HUES48 (cell line): ENCODE results near the gene PGM2.

ENCODE experiments used
- H3K27ac ChIP-seq: one replicate; pipeline ENCODE4 v1.7.0; 2013; ENCODE audit warnings: low read depth, low read length, inconsistent platforms
- H3K27me3 ChIP-seq: 2 replicates; pipeline ENCODE4 v1.6.1; 2013; ENCODE audit warnings: mild to moderate bottlenecking, low read length; ENCODE audit not compliant: control insufficient read depth, insufficient read depth
- H3K36me3 ChIP-seq: 2 replicates; pipeline ENCODE4 v1.6.1; 2013; ENCODE audit warnings: low read length; ENCODE audit not compliant: control insufficient read depth, insufficient read depth
- H3K4me1 ChIP-seq: 2 replicates; pipeline ENCODE4 v1.6.1; 2013; ENCODE audit warnings: mild to moderate bottlenecking, low read length; ENCODE audit not compliant: control insufficient read depth, insufficient read depth
- H3K4me3 ChIP-seq: 2 replicates; pipeline ENCODE4 v1.5.1; 2013; ENCODE audit warnings: mild to moderate bottlenecking, low read depth, low read length
- H3K9ac ChIP-seq: 2 replicates; pipeline ENCODE4 v1.6.1; 2013; ENCODE audit warnings: mild to moderate bottlenecking, low read depth, low read length, moderate library complexity
- H3K9me3 ChIP-seq: 2 replicates; pipeline ENCODE4 v1.6.1; 2013; ENCODE audit warnings: low read length; ENCODE audit not compliant: control insufficient read depth, insufficient read depth

PGM2 gene

DNA sequence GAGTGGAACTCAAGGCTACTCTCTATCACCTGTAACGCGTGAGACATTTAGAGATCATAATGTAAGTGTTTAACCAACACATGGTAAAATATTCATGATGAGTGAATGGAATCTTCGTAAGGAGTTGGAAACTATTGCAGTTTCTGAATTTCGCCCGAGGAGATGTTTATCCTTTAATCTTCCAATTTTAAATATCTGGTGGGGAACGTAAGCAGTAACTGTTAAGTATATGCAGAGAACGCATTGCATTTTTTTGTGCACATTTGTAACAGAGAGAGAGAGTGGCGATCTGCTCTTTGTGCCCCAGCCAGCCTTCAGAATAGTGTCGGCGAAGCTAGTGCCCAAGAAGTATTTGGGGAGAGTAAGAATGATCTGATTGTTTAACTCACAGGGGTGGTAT lies 9.8 kb downstream of the PGM2 start:
- Histone ChIP-seq H3K36me3 (peaks cover 79% of the 10 kb centered on the region), H3K9ac (no peak overlapping the region), H3K4me1 (no peaks in the 10 kb centered on the region), H3K27ac (no peak overlapping the region), H3K9me3 (no peaks in the 10 kb centered on the region), H3K27me3 (no peaks in the 10 kb centered on the region), H3K4me3 (no peak overlapping the region)

DNA sequence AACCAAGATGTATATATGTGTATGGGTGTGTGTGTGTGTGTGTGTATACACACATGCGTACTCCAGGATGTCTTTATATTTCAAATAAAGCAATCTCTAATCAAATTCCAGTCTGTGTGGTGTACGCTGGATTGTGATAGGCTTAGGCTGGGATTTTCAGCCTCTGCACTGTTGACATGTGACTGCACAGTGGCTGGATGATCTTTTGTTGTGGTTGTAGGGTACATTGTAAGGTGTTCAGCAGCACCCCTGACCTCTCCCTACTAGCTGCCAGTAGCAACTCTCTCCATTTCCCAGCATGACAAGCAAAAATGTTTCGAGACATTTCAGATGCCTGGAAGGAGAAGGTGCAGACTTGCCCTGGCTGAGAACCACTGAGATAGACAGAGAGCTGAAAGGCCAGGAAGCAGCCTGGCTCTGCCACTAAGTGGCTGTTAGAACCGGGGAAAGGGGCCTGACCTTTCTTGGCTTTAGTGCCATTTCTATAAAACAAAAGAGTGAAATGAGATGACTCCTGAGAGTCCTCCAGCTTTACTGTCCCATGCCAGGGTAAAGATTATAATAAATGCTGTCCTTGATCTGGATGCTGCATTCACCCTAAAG lies 10.5 kb downstream of the PGM2 start:
- H3K36me3 ChIP-seq = peaks cover 79% of the 10 kb centered on the region
- H3K9ac ChIP-seq = no peak overlapping the region

DNA sequence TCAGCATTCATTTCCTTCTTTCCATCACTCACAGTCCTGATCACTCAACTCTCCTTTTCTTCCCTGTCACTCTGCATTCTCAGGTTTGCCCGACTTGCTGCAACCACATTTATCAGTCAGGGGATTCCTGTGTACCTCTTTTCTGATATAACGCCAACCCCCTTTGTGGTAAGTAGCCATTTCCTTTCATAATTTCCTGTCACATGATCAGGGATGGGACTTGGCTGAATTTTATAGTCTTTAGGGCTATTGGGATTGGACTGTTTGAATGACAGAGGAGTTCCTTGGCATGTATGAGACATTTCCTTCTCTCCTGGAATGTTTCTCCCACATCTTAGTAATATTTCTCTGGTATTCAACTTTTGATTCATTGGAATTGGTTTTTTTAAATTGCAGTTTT lies 11.0 kb downstream of the PGM2 start:
- Histone ChIP-seq H3K9ac (no peak overlapping the region), H3K9me3 (no peaks in the 10 kb centered on the region), H3K4me1 (no peaks in the 10 kb centered on the region), H3K4me3 (no peak overlapping the region), H3K36me3 (peaks cover 78% of the 10 kb centered on the region), H3K27me3 (no peaks in the 10 kb centered on the region), H3K27ac (no peak overlapping the region)

More for the DNA sequence above, 10.5 kb downstream of the PGM2 start:
- no peaks in the 10 kb centered on the region for H3K9me3 ChIP-seq
- no peaks in the 10 kb centered on the region for H3K4me1 ChIP-seq
- H3K27me3 ChIP-seq = no peaks in the 10 kb centered on the region
- H3K4me3 ChIP-seq = no peak overlapping the region
- no peak overlapping the region for H3K27ac ChIP-seq

DNA sequence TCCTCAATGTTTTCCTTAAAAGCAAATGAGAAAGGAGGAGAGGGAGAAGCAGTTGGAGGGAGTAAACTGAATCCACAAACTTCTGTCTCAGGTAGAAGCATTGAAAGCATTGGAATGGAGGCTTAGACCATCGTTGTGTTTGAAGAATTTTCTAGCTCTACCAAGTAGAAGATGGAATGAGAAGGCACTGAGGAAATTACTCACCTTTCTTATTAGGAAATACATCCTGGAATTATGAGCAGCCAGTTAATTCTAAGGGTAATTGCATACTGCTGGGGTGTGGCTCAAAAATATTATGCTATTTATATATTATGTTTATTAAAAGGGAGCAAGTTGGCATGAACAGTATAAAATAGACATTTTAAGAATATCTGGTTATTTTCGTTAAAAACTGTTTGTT lies 12.9 kb downstream of the PGM2 start:
- no peak overlapping the region for H3K4me3 ChIP-seq
- no peak overlapping the region for H3K9ac ChIP-seq
- H3K9me3 ChIP-seq = no peaks in the 10 kb centered on the region
- peaks cover 80% of the 10 kb centered on the region for H3K36me3 ChIP-seq
- H3K27ac ChIP-seq = no peak overlapping the region
- H3K4me1 ChIP-seq = no peaks in the 10 kb centered on the region
- H3K27me3 ChIP-seq = no peaks in the 10 kb centered on the region

DNA sequence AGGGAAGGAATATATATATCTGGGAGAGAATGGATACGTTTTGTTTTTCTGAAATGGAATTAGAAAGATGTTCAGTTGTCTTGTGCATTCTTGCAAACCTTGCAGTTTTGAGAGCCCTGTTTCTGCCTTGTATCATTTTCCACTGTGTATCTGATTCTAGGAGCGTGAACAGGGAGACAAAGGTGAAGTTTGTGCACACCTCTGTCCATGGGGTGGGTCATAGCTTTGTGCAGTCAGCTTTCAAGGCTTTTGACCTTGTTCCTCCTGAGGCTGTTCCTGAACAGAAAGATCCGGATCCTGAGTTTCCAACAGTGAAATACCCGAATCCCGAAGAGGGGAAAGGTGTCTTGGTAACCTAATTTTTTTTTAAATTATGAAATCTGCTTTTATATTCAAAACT lies 17.7 kb downstream of the PGM2 start:
- Histone ChIP-seq H3K9ac (no peak overlapping the region), H3K27ac (no peak overlapping the region), H3K36me3 (peaks cover 80% of the 10 kb centered on the region), H3K4me3 (no peak overlapping the region), H3K9me3 (no peaks in the 10 kb centered on the region), H3K27me3 (no peaks in the 10 kb centered on the region), H3K4me1 (no peaks in the 10 kb centered on the region)

DNA sequence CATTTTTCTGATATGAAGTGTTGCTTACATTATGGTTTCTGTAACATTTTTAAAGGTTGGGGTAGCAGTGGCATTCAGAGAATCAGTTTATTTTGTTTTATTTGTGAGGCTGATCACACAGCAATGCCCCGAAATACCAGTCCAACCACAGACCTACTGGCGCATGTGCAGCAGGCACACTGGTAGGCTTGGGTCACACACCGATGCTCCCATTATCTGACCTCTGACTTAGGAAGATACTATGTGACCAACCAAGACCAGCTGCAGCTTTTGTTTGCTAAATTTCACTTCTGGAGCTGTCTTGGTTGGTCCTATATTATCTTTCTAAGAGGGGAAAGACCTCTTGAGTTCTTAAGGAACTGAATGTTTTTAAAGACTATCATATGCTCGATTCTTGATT lies 18.7 kb downstream of the PGM2 start:
- H3K4me3 ChIP-seq = no peak overlapping the region
- peaks cover 70% of the 10 kb centered on the region for H3K36me3 ChIP-seq
- H3K9me3 ChIP-seq = no peaks in the 10 kb centered on the region
- no peaks in the 10 kb centered on the region for H3K4me1 ChIP-seq
- H3K9ac ChIP-seq = no peak overlapping the region
- H3K27ac ChIP-seq = no peak overlapping the region
- H3K27me3 ChIP-seq = no peaks in the 10 kb centered on the region

DNA sequence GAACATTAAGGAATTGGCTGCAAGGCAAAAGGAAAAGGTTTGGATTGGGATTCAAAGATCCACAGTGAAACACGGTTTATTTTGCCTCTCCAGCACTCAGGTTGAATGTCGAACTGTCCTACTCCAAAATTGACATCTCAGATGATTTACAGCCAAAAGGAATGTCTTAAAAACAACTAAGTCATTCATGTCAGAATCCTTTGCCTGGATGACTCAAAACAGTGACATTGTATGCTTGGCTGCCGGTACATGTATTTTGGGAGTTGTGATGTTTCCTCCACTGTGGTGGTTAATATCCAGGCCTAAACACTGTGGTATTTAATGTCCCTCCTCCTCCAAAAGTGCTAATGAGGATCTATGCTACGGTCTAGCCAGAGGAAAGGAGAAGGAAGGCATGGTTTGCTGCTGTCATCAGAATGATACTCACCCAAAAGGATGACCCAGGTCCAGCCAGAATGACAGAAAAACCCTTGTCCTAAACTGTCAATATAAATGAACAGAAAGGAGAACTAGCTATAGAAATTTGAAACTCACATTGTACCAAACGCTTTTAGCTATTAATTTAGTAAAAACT lies 20.9 kb downstream of the PGM2 start:
- no peaks in the 10 kb centered on the region for H3K9me3 ChIP-seq
- no peak overlapping the region for H3K9ac ChIP-seq
- H3K36me3 ChIP-seq = peaks cover 68% of the 10 kb centered on the region
- H3K4me3 ChIP-seq = no peak overlapping the region
- no peaks in the 10 kb centered on the region for H3K4me1 ChIP-seq
- no peak overlapping the region for H3K27ac ChIP-seq
- H3K27me3 ChIP-seq = no peaks in the 10 kb centered on the region

DNA sequence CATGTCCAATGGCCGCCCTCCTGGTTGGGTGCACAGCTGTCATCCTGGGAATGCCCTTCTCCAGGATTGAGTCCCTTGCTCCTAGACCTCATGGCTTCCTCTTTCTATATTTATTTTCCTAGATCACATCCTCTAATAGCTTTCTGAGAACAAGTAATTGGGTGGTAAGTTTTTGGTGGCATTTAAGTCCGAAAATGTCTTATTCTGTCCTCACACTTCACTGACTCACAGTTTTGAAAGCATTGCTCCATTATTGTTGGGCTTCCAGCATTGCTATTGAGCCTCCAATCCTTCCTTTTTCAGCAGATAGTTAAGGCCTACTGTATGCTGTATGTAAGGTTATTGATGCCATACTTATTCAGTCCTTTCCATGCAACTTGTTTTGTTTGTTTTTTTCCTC lies 25.9 kb downstream of the PGM2 start:
- H3K4me1 ChIP-seq = no peaks in the 10 kb centered on the region
- no peak overlapping the region for H3K9ac ChIP-seq
- H3K4me3 ChIP-seq = no peak overlapping the region
- H3K27ac ChIP-seq = no peak overlapping the region
- H3K27me3 ChIP-seq = no peaks in the 10 kb centered on the region
- H3K36me3 ChIP-seq = peaks cover 49% of the 10 kb centered on the region
- H3K9me3 ChIP-seq = no peaks in the 10 kb centered on the region

DNA sequence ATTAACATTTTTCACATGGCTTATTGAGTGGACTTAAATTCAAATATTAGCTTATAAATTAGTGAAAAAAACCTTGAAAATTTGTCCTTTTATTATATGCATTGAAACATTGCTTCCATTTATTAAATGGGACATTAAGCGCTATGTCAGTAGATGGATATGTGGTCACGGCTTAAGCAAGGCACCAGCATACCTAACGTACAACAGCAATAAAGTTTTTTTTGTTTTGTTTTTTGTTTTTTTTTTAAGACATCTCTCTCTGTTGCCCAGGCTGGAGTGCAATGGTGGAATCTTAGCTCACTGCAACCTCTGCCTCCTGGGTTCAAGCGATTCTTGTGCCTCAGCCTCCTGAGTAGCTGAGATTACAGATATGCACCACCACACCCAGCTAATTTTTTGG lies 31.6 kb downstream of the PGM2 start:
- Histone ChIP-seq H3K4me1 (no peaks in the 10 kb centered on the region), H3K9ac (no peak overlapping the region), H3K4me3 (no peak overlapping the region), H3K27ac (no peak overlapping the region), H3K9me3 (no peaks in the 10 kb centered on the region), H3K36me3 (peaks cover 44% of the 10 kb centered on the region), H3K27me3 (no peaks in the 10 kb centered on the region)

DNA sequence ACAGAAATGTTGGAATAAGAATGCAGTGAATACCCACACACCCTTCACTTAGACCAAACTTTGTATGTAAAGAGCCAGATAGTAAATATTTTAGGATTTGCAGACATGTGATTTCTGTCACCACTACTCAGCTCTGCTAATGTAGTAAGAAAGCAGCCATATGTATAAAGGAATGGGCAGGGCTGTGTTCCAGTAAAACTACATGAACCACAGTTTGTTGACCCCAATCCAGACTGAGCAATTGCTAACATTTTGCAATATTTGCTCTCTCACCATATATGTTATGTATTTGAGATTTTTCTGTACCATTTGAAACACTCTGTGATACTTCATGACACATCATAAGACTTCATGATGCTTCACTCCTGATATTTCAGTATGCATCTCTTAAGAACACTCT lies 32.4 kb downstream of the PGM2 start:
- Histone ChIP-seq H3K9me3 (no peaks in the 10 kb centered on the region), H3K36me3 (peaks cover 40% of the 10 kb centered on the region), H3K4me3 (no peak overlapping the region), H3K9ac (no peak overlapping the region), H3K27me3 (no peaks in the 10 kb centered on the region), H3K4me1 (no peaks in the 10 kb centered on the region), H3K27ac (no peak overlapping the region)

DNA sequence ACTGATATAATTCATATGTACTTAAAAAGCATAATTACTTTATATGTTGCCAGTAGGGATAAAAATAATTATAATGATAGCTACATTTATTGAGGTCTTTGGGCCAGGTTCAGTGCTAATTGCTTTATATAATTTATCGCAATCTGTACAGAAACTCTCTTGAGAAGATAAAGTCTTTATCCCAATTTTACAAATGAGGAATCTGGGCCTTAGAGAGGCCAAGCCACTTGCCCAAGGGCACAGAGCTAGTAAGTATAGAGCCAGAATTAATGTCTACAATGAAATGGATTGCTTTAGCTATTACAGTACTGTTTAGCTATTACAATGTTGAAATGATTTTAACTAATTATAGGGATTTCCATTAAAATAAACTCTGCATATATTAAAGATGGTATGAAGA lies 33.8 kb downstream of the PGM2 start:
- H3K9me3 ChIP-seq = no peaks in the 10 kb centered on the region
- H3K36me3 ChIP-seq = peaks cover 35% of the 10 kb centered on the region

More for the DNA sequence above, 33.8 kb downstream of the PGM2 start:
- Histone ChIP-seq H3K4me1 (no peaks in the 10 kb centered on the region), H3K27me3 (no peaks in the 10 kb centered on the region), H3K27ac (no peak overlapping the region), H3K4me3 (no peak overlapping the region), H3K9ac (no peak overlapping the region)
